GM12878 (cell line): Measurements from ENCODE around the gene SEL1L. TPM values are rescaled to one million over a fixed set of nuclear protein-coding genes. Genes with fewer than 3 reads are reported as not detected.

ENCODE experiments used
- ATAC-seq: fragments of 200-7000 bp; cut with Tn5 transposase; 3 replicates; pipeline ENCODE4 v1.9.1; 2020; ENCODE audit warnings: mild to moderate bottlenecking, moderate library complexity
- BruUV-seq: library from RNA; stranded (reverse); fragments of 400-500 nt; replicated peaks from 2 replicates; lab custom pipeline; 2021; lab: Mats Ljungman, UMichigan
- CTCF ChIA-PET: fragments of 300-600 bp; sonication (Branson Sonifier 250); formaldehyde crosslinking; extraction: SDS; loops from one replicate; lab custom pipeline; 2021; ENCODE audit warnings: inconsistent platforms; lab: Yijun Ruan, JAX
- POLR2A ChIA-PET: fragments of 350-600 bp; formaldehyde crosslinking; extraction: SDS; loops from one replicate; lab custom pipeline; 2021; ENCODE audit warnings: inconsistent platforms; lab: Charles Lee
- RAD21 ChIA-PET: fragments of 300-600 bp; sonication (Branson Sonifier 250); formaldehyde crosslinking; loops from one replicate; lab custom pipeline; 2023; ENCODE audit warnings: antibody characterized with exemption; ENCODE audit not compliant: unreplicated experiment; lab: Charles Lee
- SMC1A ChIA-PET: fragments of 300-600 bp; sonication (Branson Sonifier 250); formaldehyde crosslinking; loops from one replicate; lab custom pipeline; 2023; ENCODE audit not compliant: unreplicated experiment, uncharacterized antibody; lab: Charles Lee
- DNase-seq: peaks from one replicate; pipeline ENCODE4 v3.0.0-alpha.2; 2011; ENCODE audit warnings: low read depth, low spot score
- FAIRE-seq: peaks from 3 replicates; lab custom pipeline; 2011; peaks lifted over from hg19 to GRCh38; lab: Jason Lieb, UNC
- H2AFZ ChIP-seq: 2 replicates; pipeline ENCODE4 v1.6.0; 2011; ENCODE audit warnings: low read depth, low read length, control low read depth; ENCODE audit not compliant: control insufficient read depth
- H3K27ac ChIP-seq: 2 replicates; pipeline ENCODE4 v1.5.1; 2011; ENCODE audit warnings: control low read depth; ENCODE audit not compliant: control insufficient read depth, insufficient read depth
- H3K27me3 ChIP-seq, 2 experiments: replicated peaks in 1 of 2; 2 replicates each; pipeline versions ENCODE4 v1.6.0 to v1.6.1; 2011; ENCODE audit warnings: low read length in 1 of 2; ENCODE audit not compliant: control insufficient read depth in 2 of 2, insufficient read depth in 2 of 2
- H3K36me3 ChIP-seq, 2 experiments: 2 replicates each; pipeline ENCODE4 v1.5.1; 2011; ENCODE audit warnings: low read length in 1 of 2; ENCODE audit not compliant: control insufficient read depth in 2 of 2, insufficient read depth in 2 of 2
- H3K4me1 ChIP-seq: 2 replicates; pipeline ENCODE4 v1.6.1; 2011; ENCODE audit warnings: mild to moderate bottlenecking, low read length, moderate library complexity, mixed read lengths; ENCODE audit not compliant: control insufficient read depth, insufficient read depth
- H3K4me2 ChIP-seq: 2 replicates; pipeline ENCODE4 v1.6.0; 2011; ENCODE audit warnings: control low read depth; ENCODE audit not compliant: control insufficient read depth, insufficient read depth
- H3K4me3 ChIP-seq: fragments of 200-600 bp; sonication (generic); 2 replicates; pipeline ENCODE4 v1.5.1; 2016
- H3K79me2 ChIP-seq: 2 replicates; pipeline ENCODE4 v1.6.0; 2011; ENCODE audit warnings: low read length; ENCODE audit not compliant: control insufficient read depth, insufficient read depth
- H3K9ac ChIP-seq: 2 replicates; pipeline ENCODE4 v1.8.0; 2011; ENCODE audit warnings: low read length, control low read depth, mixed read lengths; ENCODE audit not compliant: control insufficient read depth, insufficient read depth
- H3K9me3 ChIP-seq: replicated peaks from 3 replicates; pipeline ENCODE4 v1.5.1; 2011; ENCODE audit warnings: mild to moderate bottlenecking, low read length; ENCODE audit not compliant: control insufficient read depth, insufficient read depth
- H4K20me1 ChIP-seq: 2 replicates; pipeline ENCODE4 v1.6.0; 2011; ENCODE audit not compliant: control insufficient read depth, insufficient read depth
- BHLHE40 ChIP-seq, 2 experiments: fragments of 450-650 bp in 1 of 2; IDR thresholded peaks; 2 replicates each; pipeline ENCODE4 v1.6.1; 2011 to 2017; ENCODE audit warnings: low read depth in 2 of 2, borderline replicate concordance in 1 of 2, improper control_type of control experiment in 1 of 2, low read length in 1 of 2, mild to moderate bottlenecking in 1 of 2
- CUX1 ChIP-seq: IDR thresholded peaks from 2 replicates; pipeline ENCODE4 v1.6.1; 2012; ENCODE audit warnings: improper control_type of control experiment, low read depth, low read length; ENCODE audit not compliant: insufficient replicate concordance
- EGR1 ChIP-seq, 2 experiments: IDR thresholded peaks; 1 replicate in 1 of 2; 2 replicates in 1 of 2; pipeline ENCODE4 v1.6.1; 2011 to 2012; ENCODE audit warnings: low read depth in 2 of 2, low read length in 2 of 2, borderline replicate concordance in 1 of 2, mild to moderate bottlenecking in 1 of 2, moderate library complexity in 1 of 2
- NFYB ChIP-seq: IDR thresholded peaks from 2 replicates; pipeline ENCODE4 v1.6.1; 2011; ENCODE audit warnings: low read depth, mild to moderate bottlenecking, low read length, improper control_type of control experiment, moderate library complexity; ENCODE audit not compliant: insufficient read depth
- ZNF207 ChIP-seq: fragments of 450-650 bp; IDR thresholded peaks from 2 replicates; pipeline ENCODE4 v1.6.1; 2014; ENCODE audit warnings: antibody characterized with exemption, mild to moderate bottlenecking, borderline replicate concordance
- WGBS: methylation state at CpG from one replicate; pipeline ENCODE4 v1.1.6; 2016; ENCODE audit warnings: low lambda C conversion rate; ENCODE audit not compliant: insufficient replicate concordance, insufficient coverage; ENCODE audit errors: missing lambda C conversion rate; 5-methylcytosine and 5-hydroxymethylcytosine counted together
- in situ Hi-C: fragments of 300-500 bp; cut with MboI; formaldehyde crosslinking; loops from 9 replicates; pipeline ENCODE4 v1.14.3; 2018; ENCODE audit warnings: mixed read lengths
- intact Hi-C: fragments of 100-400 bp; cut with micrococcal nuclease; formaldehyde crosslinking; loops from one replicate; pipeline ENCODE4 v1.14.2; 2022; ENCODE audit not compliant: unreplicated experiment
- polyA plus RNA-seq, 11 experiments: library from polyadenylated mRNA; depleted of rRNA in 4 of 11; unstranded in 6 of 11; stranded (reverse) in 5 of 11; fragments of >200 nt; fragmentation: Nextera tagmentation in 4 of 11; fragmentation: Illumina TruSeq in 1 of 11; extraction: Ambion mirVana in 4 of 11; extraction: Trizol in 1 of 11; gene quantifications; 1 replicate in 1 of 11; 2 replicates in 10 of 11; pipeline versions ENCODE4 v1.2.1 to v1.2.3, GENCODE V29; 2011 to 2016; ENCODE audit warnings: inconsistent platforms in 2 of 11, missing spikeins in 2 of 11, low read depth in 1 of 11
- total RNA-seq, 4 experiments: library from RNA; depleted of rRNA in 3 of 4; stranded (reverse); fragments of >200 nt in 3 of 4; fragmentation: Illumina TruSeq in 1 of 4; extraction: Trizol in 1 of 4; gene quantifications; 2 replicates each; pipeline versions ENCODE4 v1.2.1 to v1.2.3, GENCODE V29; 2013 to 2021
- TF ChIP-seq, protein P1 (sequence below): fragments of 450-650 bp; conservative IDR thresholded peaks from 2 replicates; pipeline ENCODE4 v1.6.1; 2017; ENCODE audit warnings: mild to moderate bottlenecking, moderate library complexity
- TF ChIP-seq, protein P2 (sequence below): IDR thresholded peaks from 2 replicates; pipeline ENCODE4 v1.6.1; 2012; ENCODE audit warnings: low read depth, low read length, improper control_type of control experiment
- TF ChIP-seq, protein P3 (sequence below): fragments of 450-650 bp; formaldehyde crosslinking; IDR thresholded peaks from 2 replicates; pipeline ENCODE4 v1.4.0; 2022; ENCODE audit warnings: mild to moderate bottlenecking, moderate library complexity
- TF ChIP-seq, protein P4 (sequence below): IDR thresholded peaks from 2 replicates; pipeline ENCODE4 v1.6.1; 2011; ENCODE audit warnings: low read depth, mild to moderate bottlenecking, low read length, moderate library complexity, borderline replicate concordance; ENCODE audit errors: extremely low read depth

Gene SEL1L
- total and polyA plus RNA-seq, 10 of the 15 experiments (the other 5 are each of a cell fraction or from before 2014, with no cell fraction given) = 13.4 to 57.2 (median 31.7) TPM

DNA sequence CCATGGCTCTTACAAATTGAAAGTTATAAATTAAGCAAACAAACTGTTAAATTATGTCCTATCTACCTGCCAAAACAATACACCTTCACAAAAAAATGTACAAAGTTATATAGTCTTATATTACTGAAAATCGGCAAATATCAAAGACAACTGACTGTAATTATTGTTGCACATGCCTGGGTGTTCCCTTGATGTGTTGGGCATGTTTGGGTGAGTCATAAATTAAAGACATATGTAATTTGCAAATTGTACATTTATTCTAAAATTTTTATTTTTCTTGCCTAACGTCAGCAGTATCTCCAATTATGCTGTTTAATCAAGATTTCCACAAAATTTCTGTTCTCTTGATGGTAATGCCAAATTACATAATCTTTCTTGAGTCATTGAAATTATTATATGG lies 22.0 kb upstream of the SEL1L start:
- intact Hi-C loops (no loop called here), in situ Hi-C loops (no loop called here)
- FAIRE-seq = no peak
- ATAC-seq = no peak
- ChIA-PET CTCF (no interaction called here), POLR2A (no interaction called here), SMC1A (no interaction called here), RAD21 (no interaction called here)
- no peak overlapping the region for H3K9ac ChIP-seq
- no peak for DNase-seq
- H3K27ac ChIP-seq = no peak overlapping the region
- H3K9me3 ChIP-seq = no peaks in the 10 kb centered on the region; the same call in 2 of the 3 replicates
- 86% methylated on average over 2 of the region's 2 CpGs for WGBS
- H2AFZ ChIP-seq = no peak overlapping the region
- peaks cover 4% of the 10 kb centered on the region for H3K4me1 ChIP-seq
- H4K20me1 ChIP-seq = no peaks in the 10 kb centered on the region
- H3K4me2 ChIP-seq = no peak overlapping the region
- no TSS peak for BruUV-seq
- H3K27me3 ChIP-seq = no peaks in the 10 kb centered on the region
- no peak overlapping the region for H3K4me3 ChIP-seq
- no peaks in the 10 kb centered on the region for H3K79me2 ChIP-seq
- H3K36me3 ChIP-seq = no peaks in the 10 kb centered on the region
- TF ChIP-seq EGR1 (IDR thresholded peaks at IDR 0.05; ENCODE audit: borderline replicate concordance in 1 of 2, low read depth in 2 of 2, low read length in 2 of 2) (no peak), BHLHE40 (IDR thresholded peaks at IDR 0.05; ENCODE audit: borderline replicate concordance in 1 of 2, low read depth in 2 of 2, low read length in 1 of 2) (no peak), NFYB (no peak), CUX1 (no peak), ZNF207 (no peak)
- TF ChIP-seq, protein P1, sequence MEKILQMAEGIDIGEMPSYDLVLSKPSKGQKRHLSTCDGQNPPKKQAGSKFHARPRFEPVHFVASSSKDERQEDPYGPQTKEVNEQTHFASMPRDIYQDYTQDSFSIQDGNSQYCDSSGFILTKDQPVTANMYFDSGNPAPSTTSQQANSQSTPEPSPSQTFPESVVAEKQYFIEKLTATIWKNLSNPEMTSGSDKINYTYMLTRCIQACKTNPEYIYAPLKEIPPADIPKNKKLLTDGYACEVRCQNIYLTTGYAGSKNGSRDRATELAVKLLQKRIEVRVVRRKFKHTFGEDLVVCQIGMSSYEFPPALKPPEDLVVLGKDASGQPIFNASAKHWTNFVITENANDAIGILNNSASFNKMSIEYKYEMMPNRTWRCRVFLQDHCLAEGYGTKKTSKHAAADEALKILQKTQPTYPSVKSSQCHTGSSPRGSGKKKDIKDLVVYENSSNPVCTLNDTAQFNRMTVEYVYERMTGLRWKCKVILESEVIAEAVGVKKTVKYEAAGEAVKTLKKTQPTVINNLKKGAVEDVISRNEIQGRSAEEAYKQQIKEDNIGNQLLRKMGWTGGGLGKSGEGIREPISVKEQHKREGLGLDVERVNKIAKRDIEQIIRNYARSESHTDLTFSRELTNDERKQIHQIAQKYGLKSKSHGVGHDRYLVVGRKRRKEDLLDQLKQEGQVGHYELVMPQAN = no peak
- TF ChIP-seq, protein P2, sequence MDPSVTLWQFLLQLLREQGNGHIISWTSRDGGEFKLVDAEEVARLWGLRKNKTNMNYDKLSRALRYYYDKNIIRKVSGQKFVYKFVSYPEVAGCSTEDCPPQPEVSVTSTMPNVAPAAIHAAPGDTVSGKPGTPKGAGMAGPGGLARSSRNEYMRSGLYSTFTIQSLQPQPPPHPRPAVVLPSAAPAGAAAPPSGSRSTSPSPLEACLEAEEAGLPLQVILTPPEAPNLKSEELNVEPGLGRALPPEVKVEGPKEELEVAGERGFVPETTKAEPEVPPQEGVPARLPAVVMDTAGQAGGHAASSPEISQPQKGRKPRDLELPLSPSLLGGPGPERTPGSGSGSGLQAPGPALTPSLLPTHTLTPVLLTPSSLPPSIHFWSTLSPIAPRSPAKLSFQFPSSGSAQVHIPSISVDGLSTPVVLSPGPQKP = no peak
- TF ChIP-seq, protein P3, sequence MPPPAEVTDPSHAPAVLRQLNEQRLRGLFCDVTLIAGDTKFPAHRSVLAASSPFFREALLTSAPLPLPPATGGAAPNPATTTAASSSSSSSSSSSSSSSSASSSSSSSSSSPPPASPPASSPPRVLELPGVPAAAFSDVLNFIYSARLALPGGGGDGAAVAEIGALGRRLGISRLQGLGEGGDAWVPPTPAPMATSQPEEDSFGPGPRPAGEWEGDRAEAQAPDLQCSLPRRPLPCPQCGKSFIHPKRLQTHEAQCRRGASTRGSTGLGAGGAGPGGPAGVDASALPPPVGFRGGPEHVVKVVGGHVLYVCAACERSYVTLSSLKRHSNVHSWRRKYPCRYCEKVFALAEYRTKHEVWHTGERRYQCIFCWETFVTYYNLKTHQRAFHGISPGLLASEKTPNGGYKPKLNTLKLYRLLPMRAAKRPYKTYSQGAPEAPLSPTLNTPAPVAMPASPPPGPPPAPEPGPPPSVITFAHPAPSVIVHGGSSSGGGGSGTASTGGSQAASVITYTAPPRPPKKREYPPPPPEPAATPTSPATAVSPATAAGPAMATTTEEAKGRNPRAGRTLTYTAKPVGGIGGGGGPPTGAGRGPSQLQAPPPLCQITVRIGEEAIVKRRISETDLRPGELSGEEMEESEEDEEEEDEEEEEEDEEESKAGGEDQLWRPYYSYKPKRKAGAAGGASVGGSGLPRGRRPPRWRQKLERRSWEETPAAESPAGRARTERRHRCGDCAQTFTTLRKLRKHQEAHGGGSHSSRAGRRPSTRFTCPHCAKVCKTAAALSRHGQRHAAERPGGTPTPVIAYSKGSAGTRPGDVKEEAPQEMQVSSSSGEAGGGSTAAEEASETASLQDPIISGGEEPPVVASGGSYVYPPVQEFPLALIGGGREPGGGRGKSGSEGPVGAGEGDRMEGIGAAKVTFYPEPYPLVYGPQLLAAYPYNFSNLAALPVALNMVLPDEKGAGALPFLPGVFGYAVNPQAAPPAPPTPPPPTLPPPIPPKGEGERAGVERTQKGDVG (CRISPR knock-in tag) = no peak
- TF ChIP-seq, protein P4, sequence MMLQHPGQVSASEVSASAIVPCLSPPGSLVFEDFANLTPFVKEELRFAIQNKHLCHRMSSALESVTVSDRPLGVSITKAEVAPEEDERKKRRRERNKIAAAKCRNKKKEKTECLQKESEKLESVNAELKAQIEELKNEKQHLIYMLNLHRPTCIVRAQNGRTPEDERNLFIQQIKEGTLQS = no peak
